HEK293 (cell line): ENCODE measurements around the gene DYNLT1.
A peak's percentile ranks its signal among the peaks of the same experiment; 100 is the strongest.

Experiments
- CTCF ChIA-PET: fragments of 350-600 bp; formaldehyde crosslinking; extraction: SDS; loops from one replicate; lab custom pipeline; 2021; ENCODE audit warnings: antibody characterized with exemption; lab: Yijun Ruan, JAX
- POLR2A ChIA-PET: fragments of 300-600 bp; formaldehyde crosslinking; extraction: SDS; loops from one replicate; lab custom pipeline; 2020; ENCODE audit warnings: antibody characterized with exemption, inconsistent platforms; lab: Yijun Ruan, JAX
- H3K27ac ChIP-seq: fragments of 200-500 bp; sonication (Bioruptor generic); 2 replicates; pipeline ENCODE4 v1.5.1; 2014; ENCODE audit warnings: low read depth, low read length, control low read depth, inconsistent platforms; ENCODE audit errors: extremely low read depth
- H3K36me3 ChIP-seq, 2 experiments: fragments of 200-500 bp in 1 of 2; sonication (Bioruptor generic) in 1 of 2; 1 replicate in 1 of 2; 2 replicates in 1 of 2; pipeline ENCODE4 v1.5.1; 2014 to 2017; ENCODE audit warnings: inconsistent platforms in 2 of 2, low read length in 2 of 2; ENCODE audit not compliant: control insufficient read depth in 2 of 2, insufficient read depth in 1 of 2
- H3K4me1 ChIP-seq: fragments of 200-500 bp; sonication (Bioruptor generic); 2 replicates; pipeline ENCODE4 v1.5.1; 2014; ENCODE audit warnings: mild to moderate bottlenecking, low read length, inconsistent platforms; ENCODE audit not compliant: control insufficient read depth, insufficient read depth
- H3K4me3 ChIP-seq: 2 replicates; pipeline ENCODE4 v1.5.1; 2011; ENCODE audit warnings: low read depth, mild to moderate bottlenecking, control low read depth, low read length, moderate library complexity
- H3K9me3 ChIP-seq: fragments of 200-500 bp; sonication (Bioruptor generic); 2 replicates; pipeline ENCODE4 v1.5.1; 2014; ENCODE audit warnings: low read depth, low read length, inconsistent platforms; ENCODE audit not compliant: control insufficient read depth, insufficient read depth
- HOXA7 ChIP-seq: sonication (generic); formaldehyde crosslinking; IDR thresholded peaks from 2 replicates; pipeline ENCODE4 v1.8.1; 2022; ENCODE audit warnings: missing genetic modification reagents, borderline replicate concordance
- HOXC10 ChIP-seq: sonication (generic); formaldehyde crosslinking; IDR thresholded peaks from 2 replicates; pipeline ENCODE4 v1.8.1; 2023; ENCODE audit warnings: mild to moderate bottlenecking, missing genetic modification reagents
- PRDM1 ChIP-seq: fragments of 450-650 bp; formaldehyde crosslinking; IDR thresholded peaks from 2 replicates; pipeline ENCODE4; 2016; ENCODE audit warnings: missing biosample characterization, missing genetic modification characterization
- TCF7L2 ChIP-seq: IDR thresholded peaks from 2 replicates; pipeline ENCODE4 v1.6.1; 2011; ENCODE audit warnings: low read depth, mild to moderate bottlenecking, inconsistent platforms, low read length, moderate library complexity, borderline replicate concordance
- TRIM28 ChIP-seq: IDR thresholded peaks from 2 replicates; pipeline ENCODE4 v1.6.1; 2011; ENCODE audit warnings: low read length, control low read depth, borderline replicate concordance
- ZFP37 ChIP-seq: fragments of 450-650 bp; formaldehyde crosslinking; IDR thresholded peaks from 2 replicates; pipeline ENCODE4 v1.5.1; 2016; ENCODE audit warnings: missing biosample characterization, missing genetic modification characterization
- ZFP69B ChIP-seq: fragments of 450-650 bp; formaldehyde crosslinking; IDR thresholded peaks from 2 replicates; pipeline ENCODE4 v1.5.1; 2016; ENCODE audit warnings: missing biosample characterization, missing genetic modification characterization
- ZNF138 ChIP-seq: fragments of 450-650 bp; formaldehyde crosslinking; IDR thresholded peaks from 2 replicates; pipeline ENCODE4 v1.5.1; 2016; ENCODE audit warnings: missing biosample characterization, missing genetic modification characterization, borderline replicate concordance
- ZNF169 ChIP-seq: fragments of 450-650 bp; formaldehyde crosslinking; IDR thresholded peaks from 2 replicates; pipeline ENCODE4 v1.5.1; 2016; ENCODE audit warnings: missing biosample characterization, missing genetic modification characterization
- ZNF184 ChIP-seq: fragments of 450-650 bp; IDR thresholded peaks from 2 replicates; pipeline ENCODE4 v1.5.1; 2018; ENCODE audit warnings: missing biosample characterization, mild to moderate bottlenecking, missing genetic modification characterization
- ZNF19 ChIP-seq: fragments of 450-650 bp; formaldehyde crosslinking; IDR thresholded peaks from 2 replicates; pipeline ENCODE4; 2016; ENCODE audit warnings: missing biosample characterization, missing genetic modification characterization, low read depth
- ZNF202 ChIP-seq: fragments of 450-650 bp; formaldehyde crosslinking; IDR thresholded peaks from 2 replicates; pipeline ENCODE4 v1.5.1; 2016; ENCODE audit warnings: missing biosample characterization, missing genetic modification characterization, borderline replicate concordance
- ZNF221 ChIP-seq: fragments of 450-650 bp; formaldehyde crosslinking; IDR thresholded peaks from 2 replicates; pipeline ENCODE4 v1.5.1; 2017; ENCODE audit warnings: missing biosample characterization, missing genetic modification characterization, borderline replicate concordance
- ZNF23 ChIP-seq: fragments of 450-650 bp; formaldehyde crosslinking; IDR thresholded peaks from 2 replicates; pipeline ENCODE4 v1.5.1; 2016; ENCODE audit warnings: missing biosample characterization, missing genetic modification characterization, borderline replicate concordance
- ZNF335 ChIP-seq: fragments of 450-650 bp; formaldehyde crosslinking; conservative IDR thresholded peaks from 2 replicates; pipeline ENCODE4 v1.5.1; 2016; ENCODE audit warnings: missing biosample characterization, missing genetic modification characterization
- ZNF473 ChIP-seq: fragments of 450-650 bp; formaldehyde crosslinking; IDR thresholded peaks from 2 replicates; pipeline ENCODE4 v1.5.1; 2017; ENCODE audit warnings: missing biosample characterization, missing genetic modification characterization
- ZNF555 ChIP-seq: fragments of 450-650 bp; formaldehyde crosslinking; conservative IDR thresholded peaks from 2 replicates; pipeline ENCODE4 v1.5.1; 2017; ENCODE audit warnings: missing biosample characterization, mild to moderate bottlenecking, missing genetic modification characterization, inconsistent platforms
- ZNF621 ChIP-seq: fragments of 450-650 bp; formaldehyde crosslinking; IDR thresholded peaks from 2 replicates; pipeline ENCODE4 v1.5.1; 2017; ENCODE audit warnings: missing biosample characterization, missing genetic modification characterization
- ZNF626 ChIP-seq: fragments of 450-650 bp; sonication (Bioruptor Pico); formaldehyde crosslinking; IDR thresholded peaks from 2 replicates; pipeline ENCODE4 v1.5.1; 2018; ENCODE audit warnings: missing biosample characterization, missing genetic modification characterization, inconsistent platforms
- TF ChIP-seq, protein P1 (sequence below): fragments of 450-650 bp; formaldehyde crosslinking; IDR thresholded peaks from 2 replicates; pipeline ENCODE4 v1.5.1; 2016; ENCODE audit warnings: missing biosample characterization, missing genetic modification characterization
- TF ChIP-seq, protein P2 (sequence below): fragments of 450-650 bp; formaldehyde crosslinking; IDR thresholded peaks from 2 replicates; pipeline ENCODE4; 2016; ENCODE audit warnings: missing biosample characterization, missing genetic modification characterization

Gene DYNLT1

DNA sequence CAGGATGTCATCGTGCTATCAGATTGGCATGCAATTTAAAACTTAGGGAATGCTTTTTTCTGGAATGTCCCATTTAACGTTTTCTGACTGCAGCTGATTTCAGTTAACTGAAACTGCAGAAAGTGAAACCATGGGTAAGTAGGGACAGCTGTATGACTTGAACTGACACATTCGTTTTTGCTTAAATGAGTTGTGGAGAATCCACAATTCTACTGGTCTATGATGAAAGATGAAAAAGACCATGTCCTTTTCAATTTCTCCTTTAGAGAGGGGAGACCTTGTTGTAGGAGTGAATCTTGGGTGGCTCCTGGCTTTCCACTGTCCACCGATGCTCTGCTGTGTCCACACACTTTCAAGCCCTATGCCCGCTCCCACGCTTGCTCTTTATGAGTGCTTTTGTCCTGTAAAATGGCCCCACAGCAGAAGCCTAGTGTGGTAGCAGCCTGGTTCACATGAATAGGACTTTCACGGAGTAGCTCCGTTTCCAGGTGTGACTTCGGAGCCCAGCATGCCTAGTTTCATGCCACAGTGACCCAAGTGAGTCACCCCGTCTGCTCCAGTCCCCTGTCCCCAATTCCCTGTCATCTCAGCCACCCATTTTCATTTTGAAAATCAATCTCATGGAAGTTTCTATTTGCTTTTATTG lies 21.9 kb downstream of the DYNLT1 start:
- CTCF ChIA-PET: interaction anchor here (0.6 to 1.0 kb wide), 2 partner anchors 69 to 402 kb away, joined by 4 to 5 read pairs; no protein-coding TSS in a partner anchor
- Histone ChIP-seq H3K4me3 (no peak overlapping the region), H3K9me3 (no peaks in the 10 kb centered on the region), H3K36me3 (peaks cover 17 to 78% of the 10 kb centered on the region in 2 experiments; a peak in 2 of 3 replicates), H3K27ac (no peak overlapping the region)
- TF ChIP-seq ZNF621 (tag by site-specific recombination): no peak
- peak; percentile 21; the same call in 1 of the 2 replicates for TF ChIP-seq PRDM1
- TF ChIP-seq, all 188 proteins: peak for 1
- no peaks in the 10 kb centered on the region for H3K4me1 ChIP-seq
- POLR2A ChIA-PET: no interaction called here

DNA sequence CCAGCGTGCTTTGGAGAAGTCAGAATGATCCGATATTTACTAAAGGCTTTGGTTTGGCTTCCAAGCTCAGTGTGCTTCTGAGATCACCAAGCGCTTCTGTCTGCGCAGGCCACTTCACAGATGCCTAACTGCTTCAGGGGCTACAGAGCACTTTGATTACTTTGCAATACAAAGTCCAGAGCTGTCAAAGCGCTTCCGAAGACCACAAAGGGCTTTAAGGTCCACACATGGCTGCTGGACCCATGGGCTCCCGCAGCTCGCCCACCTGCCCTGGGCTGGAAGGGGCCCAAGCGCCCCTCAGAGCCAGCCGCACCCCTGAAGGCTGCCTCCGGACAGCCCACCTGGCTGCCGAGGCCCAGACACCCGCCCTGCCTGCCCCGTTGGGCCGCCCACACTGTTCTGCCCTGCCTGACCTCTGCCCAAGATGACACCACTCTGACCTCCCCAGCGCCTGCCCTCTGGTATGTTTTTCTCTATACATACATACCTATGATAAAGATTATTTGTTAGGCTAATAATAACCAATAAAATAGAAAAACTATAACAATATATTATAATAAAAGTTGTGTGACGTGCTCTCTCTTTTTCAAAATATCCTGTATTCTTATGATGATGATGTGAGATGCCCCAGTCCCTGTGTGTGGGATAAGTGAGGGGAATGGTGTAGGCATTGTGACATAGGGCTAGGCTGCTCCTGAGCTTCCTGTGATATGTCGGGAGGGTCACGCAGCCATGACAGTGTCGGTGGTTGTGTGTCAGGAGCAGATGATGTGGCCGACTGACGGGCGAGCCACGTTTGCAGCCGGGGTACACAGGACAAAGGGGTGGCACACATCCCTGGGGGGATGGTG lies 22.6 kb downstream of the DYNLT1 start:
- H3K36me3 ChIP-seq: peaks cover 15 to 71% of the 10 kb centered on the region in 2 experiments; a peak in 2 of 3 replicates
- CTCF ChIA-PET: interaction anchor here (0.6 to 1.0 kb wide), 4 partner anchors 8 to 401 kb away, joined by 3 to 5 read pairs (median 4); no protein-coding TSS in a partner anchor

DNA sequence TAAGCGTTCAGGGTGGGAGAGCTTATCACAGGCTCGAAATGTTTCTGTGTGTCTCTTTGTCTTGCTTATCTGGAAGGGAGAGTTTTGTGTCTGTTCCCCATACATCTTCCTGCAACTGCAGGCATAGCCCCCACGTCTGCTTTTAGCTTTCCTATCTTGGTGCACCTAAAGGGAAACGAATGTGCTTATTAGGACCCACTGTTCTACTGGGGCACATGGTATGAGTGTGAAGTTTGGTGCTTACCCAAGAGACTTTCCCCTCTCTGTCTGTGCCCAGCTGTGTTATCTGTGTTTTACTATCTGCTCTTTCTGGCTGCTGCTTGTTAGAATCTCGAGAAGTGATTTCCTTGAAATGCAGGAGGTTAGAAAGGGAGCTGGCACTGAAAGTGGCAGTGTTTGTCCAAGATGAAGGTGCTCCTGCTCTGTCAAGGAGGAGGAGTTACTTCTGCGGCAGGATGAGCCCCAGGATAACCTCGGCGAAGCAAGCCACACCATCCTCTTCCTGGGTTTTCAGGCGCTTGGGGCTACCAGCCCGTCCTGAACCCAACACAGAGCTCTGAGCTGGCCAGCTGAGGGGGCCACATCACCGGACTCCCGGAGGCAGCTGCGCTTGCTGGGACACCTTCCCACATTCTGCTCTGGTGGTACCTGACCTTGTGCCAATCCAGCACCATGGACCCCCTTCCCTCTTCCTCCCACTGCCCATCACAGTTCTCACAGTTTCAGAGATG lies 23.4 kb downstream of the DYNLT1 start:
- TF ChIP-seq TCF7L2: no peak
- no peak for TF ChIP-seq ZNF473 (tag by site-specific recombination)
- no peak for TF ChIP-seq ZNF221 (tag by site-specific recombination)
- TF ChIP-seq ZFP37 (tag by site-specific recombination): no peak
- no peak for TF ChIP-seq ZNF169 (tag by site-specific recombination)
- no peak for TF ChIP-seq ZNF138 (tag by site-specific recombination)
- no peak for TF ChIP-seq ZNF184 (tag by site-specific recombination)
- TF ChIP-seq ZNF19 (tag by site-specific recombination): no peak
- TF ChIP-seq ZNF23: no peak
- no peak for TF ChIP-seq ZNF626 (tag by site-specific recombination)
- no peak; the same call in 1 of the 2 replicates for TF ChIP-seq TRIM28
- TF ChIP-seq, protein P1, sequence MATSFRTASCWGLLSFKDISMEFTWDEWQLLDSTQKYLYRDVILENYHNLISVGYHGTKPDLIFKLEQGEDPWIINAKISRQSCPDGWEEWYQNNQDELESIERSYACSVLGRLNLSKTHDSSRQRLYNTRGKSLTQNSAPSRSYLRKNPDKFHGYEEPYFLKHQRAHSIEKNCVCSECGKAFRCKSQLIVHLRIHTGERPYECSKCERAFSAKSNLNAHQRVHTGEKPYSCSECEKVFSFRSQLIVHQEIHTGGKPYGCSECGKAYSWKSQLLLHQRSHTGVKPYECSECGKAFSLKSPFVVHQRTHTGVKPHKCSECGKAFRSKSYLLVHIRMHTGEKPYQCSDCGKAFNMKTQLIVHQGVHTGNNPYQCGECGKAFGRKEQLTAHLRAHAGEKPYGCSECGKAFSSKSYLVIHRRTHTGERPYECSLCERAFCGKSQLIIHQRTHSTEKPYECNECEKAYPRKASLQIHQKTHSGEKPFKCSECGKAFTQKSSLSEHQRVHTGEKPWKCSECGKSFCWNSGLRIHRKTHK: no peak
- no peak for TF ChIP-seq ZNF335 (tag by site-specific recombination)
- TF ChIP-seq HOXA7 (CRISPR knock-in tag): no peak
- TF ChIP-seq ZNF555 (tag by site-specific recombination): no peak
- TF ChIP-seq, all 188 proteins: peak for 0
- POLR2A ChIA-PET: no interaction called here
- H3K27ac ChIP-seq: no peak overlapping the region
- peaks cover 10 to 63% of the 10 kb centered on the region in 2 experiments; a peak in 2 of 3 replicates for H3K36me3 ChIP-seq
- H3K4me1 ChIP-seq: no peaks in the 10 kb centered on the region
- H3K4me3 ChIP-seq: no peak overlapping the region
- CTCF ChIA-PET: interaction anchor here (0.5 to 0.7 kb wide), 4 partner anchors 9 to 1518 kb away, joined by 3 to 4 read pairs (median 3); no protein-coding TSS in a partner anchor
- H3K9me3 ChIP-seq: no peaks in the 10 kb centered on the region

More for the DNA sequence above, 22.6 kb downstream of the DYNLT1 start:
- TF ChIP-seq HOXC10 (CRISPR knock-in tag): no peak
- no peak for TF ChIP-seq ZFP69B (tag by site-specific recombination)
- no peak for TF ChIP-seq ZNF202 (tag by site-specific recombination)
- TF ChIP-seq, protein P2, sequence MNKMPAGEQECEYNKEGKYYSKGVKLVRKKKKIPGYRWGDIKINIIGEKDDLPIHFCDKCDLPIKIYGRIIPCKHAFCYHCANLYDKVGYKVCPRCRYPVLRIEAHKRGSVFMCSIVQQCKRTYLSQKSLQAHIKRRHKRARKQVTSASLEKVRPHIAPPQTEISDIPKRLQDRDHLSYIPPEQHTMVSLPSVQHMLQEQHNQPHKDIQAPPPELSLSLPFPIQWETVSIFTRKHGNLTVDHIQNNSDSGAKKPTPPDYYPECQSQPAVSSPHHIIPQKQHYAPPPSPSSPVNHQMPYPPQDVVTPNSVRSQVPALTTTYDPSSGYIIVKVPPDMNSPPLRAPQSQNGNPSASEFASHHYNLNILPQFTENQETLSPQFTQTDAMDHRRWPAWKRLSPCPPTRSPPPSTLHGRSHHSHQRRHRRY (tag by site-specific recombination): no peak
- no peak overlapping the region for H3K4me3 ChIP-seq
- POLR2A ChIA-PET: no interaction called here
- H3K4me1 ChIP-seq: no peaks in the 10 kb centered on the region
- no peak overlapping the region for H3K27ac ChIP-seq
- H3K9me3 ChIP-seq: no peaks in the 10 kb centered on the region
